ENCODE measurements around the gene NUDT9.

DNA sequence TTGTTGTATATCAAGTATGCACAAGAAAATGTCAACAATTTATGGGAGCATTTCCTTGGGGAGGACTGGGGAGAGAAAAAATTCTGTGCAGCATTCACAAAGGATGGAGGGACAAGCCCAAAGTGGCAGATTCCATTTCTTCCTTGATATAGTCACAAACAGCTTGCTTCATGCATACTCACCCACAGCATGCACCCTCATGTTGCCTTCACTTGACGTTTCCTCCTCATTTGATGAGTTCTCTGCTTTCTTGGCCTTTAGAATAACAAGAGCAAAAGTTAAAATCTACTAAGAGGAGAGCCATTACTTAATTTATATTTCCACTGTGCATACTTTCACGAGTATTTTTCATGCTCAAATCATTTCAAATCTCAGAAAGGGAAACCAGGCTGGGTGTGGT is 69.1 kb downstream of the NUDT9 start:
- TF ChIP-seq, protein P1, sequence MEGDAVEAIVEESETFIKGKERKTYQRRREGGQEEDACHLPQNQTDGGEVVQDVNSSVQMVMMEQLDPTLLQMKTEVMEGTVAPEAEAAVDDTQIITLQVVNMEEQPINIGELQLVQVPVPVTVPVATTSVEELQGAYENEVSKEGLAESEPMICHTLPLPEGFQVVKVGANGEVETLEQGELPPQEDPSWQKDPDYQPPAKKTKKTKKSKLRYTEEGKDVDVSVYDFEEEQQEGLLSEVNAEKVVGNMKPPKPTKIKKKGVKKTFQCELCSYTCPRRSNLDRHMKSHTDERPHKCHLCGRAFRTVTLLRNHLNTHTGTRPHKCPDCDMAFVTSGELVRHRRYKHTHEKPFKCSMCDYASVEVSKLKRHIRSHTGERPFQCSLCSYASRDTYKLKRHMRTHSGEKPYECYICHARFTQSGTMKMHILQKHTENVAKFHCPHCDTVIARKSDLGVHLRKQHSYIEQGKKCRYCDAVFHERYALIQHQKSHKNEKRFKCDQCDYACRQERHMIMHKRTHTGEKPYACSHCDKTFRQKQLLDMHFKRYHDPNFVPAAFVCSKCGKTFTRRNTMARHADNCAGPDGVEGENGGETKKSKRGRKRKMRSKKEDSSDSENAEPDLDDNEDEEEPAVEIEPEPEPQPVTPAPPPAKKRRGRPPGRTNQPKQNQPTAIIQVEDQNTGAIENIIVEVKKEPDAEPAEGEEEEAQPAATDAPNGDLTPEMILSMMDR (conservative IDR thresholded peaks at IDR 0.05; ENCODE audit: low read depth, low read length): no peak
- TF ChIP-seq EZH2 (IDR thresholded peaks at IDR 0.05; ENCODE audit: borderline replicate concordance, low read depth, low read length, poor library complexity, severe bottlenecking): no peak
